ENCODE data around the gene RAP1GAP2. TPM values are rescaled to one million over a fixed set of nuclear protein-coding genes. Genes with fewer than 3 reads are reported as not detected.
"Not testable (repeated sequence)": the region's sequence is repeated elsewhere in the genome, so short reads cannot be mapped to it uniquely, and the experiment has no call there.

The RAP1GAP2 gene
- total and polyA plus RNA-seq, 5 donors = 29.7 to 62.1 (median 43.7) TPM

- H3K4me1 ChIP-seq (ENCODE audit: control insufficient read depth, insufficient read depth, low read length); H3K9me3 ChIP-seq (ENCODE audit: control insufficient read depth, low read length); H3K27me3 ChIP-seq (ENCODE audit: control insufficient read depth, insufficient read depth); ATAC-seq; DNase-seq; intact Hi-C loops (cut with DNase I); H3K4me3 ChIP-seq (ENCODE audit: low read length); H3K27ac ChIP-seq (ENCODE audit: low read length): not testable (repeated sequence)
- 81% methylated on average over 8 of the region's 8 CpGs for WGBS
These were observed 266.7 kb downstream of the RAP1GAP2 start for GRCh38 chr17:3062824-3063377.

GRCh38 chr17:3063507-3063906 lies 267.3 kb downstream of the RAP1GAP2 start, which contains the start of gene OR1D5:
OR1D5 (minus strand) TSS chr17:3063607; CDS start chr17:3063607, 0 bp downstream.
- H3K27me3 ChIP-seq (ENCODE audit: control insufficient read depth, insufficient read depth); H3K4me1 ChIP-seq (ENCODE audit: control insufficient read depth, insufficient read depth, low read length); DNase-seq; H3K9me3 ChIP-seq (ENCODE audit: control insufficient read depth, low read length); H3K4me3 ChIP-seq (ENCODE audit: low read length); H3K27ac ChIP-seq (ENCODE audit: low read length); intact Hi-C loops (cut with DNase I); ATAC-seq: not testable (repeated sequence)
- WGBS = 75% methylated on average over 1 of the region's 2 CpGs

- H3K4me3 ChIP-seq (ENCODE audit: low read length); DNase-seq; intact Hi-C loops (cut with DNase I); H3K9me3 ChIP-seq (ENCODE audit: control insufficient read depth, low read length); H3K4me1 ChIP-seq (ENCODE audit: control insufficient read depth, insufficient read depth, low read length); H3K27me3 ChIP-seq (ENCODE audit: control insufficient read depth, insufficient read depth); ATAC-seq; H3K27ac ChIP-seq (ENCODE audit: low read length): not testable (repeated sequence)
- WGBS = no CpG with 5 or more reads among the region's 1 CpG
These were observed 269.0 kb downstream of the RAP1GAP2 start for GRCh38 chr17:3065192-3065591.

GRCh38 chr17:3073850-3074249 lies 277.6 kb downstream of the RAP1GAP2 start:
- H3K4me1 ChIP-seq (ENCODE audit: control insufficient read depth, insufficient read depth, low read length); DNase-seq; ATAC-seq; H3K27ac ChIP-seq (ENCODE audit: low read length); H3K9me3 ChIP-seq (ENCODE audit: control insufficient read depth, low read length); intact Hi-C loops (cut with DNase I); H3K4me3 ChIP-seq (ENCODE audit: low read length); H3K27me3 ChIP-seq (ENCODE audit: control insufficient read depth, insufficient read depth): not testable (repeated sequence)
- WGBS = 72% methylated on average over 4 of the region's 4 CpGs

Small RNA genes lying within 50 kb of the gene (microRNA-seq; reads per million reads assigned to microRNA genes)
- gene MIR1253 = 0 reads per million in 2 donors

Other genes starting within 250 kb of the RAP1GAP2 start
- gene PAFAH1B1, start 202.8 kb upstream of the RAP1GAP2 start, total RNA-seq = 100 to 1,000 TPM; 104 to 128 (median 106) TPM
- 39.1 TPM for gene PAFAH1B1, start 202.8 kb upstream of the RAP1GAP2 start, polyA plus RNA-seq
- gene CLUH, start 84.7 kb upstream of the RAP1GAP2 start, total RNA-seq = 100 to 1,000 TPM in 3 of 4 donors, 10 to 100 TPM in 1; 90.4 to 121 (median 106) TPM
- 79.0 TPM for gene CLUH, start 84.7 kb upstream of the RAP1GAP2 start, polyA plus RNA-seq
- under 1 TPM in 3 of 4 donors, not detected in 1; 0.15 to 0.40 (median 0.26) TPM for gene CCDC92B, start 46.8 kb upstream of the RAP1GAP2 start, total RNA-seq
- gene CCDC92B, start 46.8 kb upstream of the RAP1GAP2 start, polyA plus RNA-seq = 0.20 TPM